Measurements from ENCODE around the gene CEBPA.

- no peak for TF ChIP-seq CTCF (IDR thresholded peaks at IDR 0.05)
- no peak for TF ChIP-seq POLR2A (IDR thresholded peaks at IDR 0.05)
Observed at GRCh38 chr19:33301144-33301899, 1.0 kb downstream of the CEBPA start.
